Measurements from ENCODE around the gene PRKN.
"Not testable (repeated sequence)": the region's sequence is repeated elsewhere in the genome, so short reads cannot be mapped to it uniquely, and the experiment has no call there.

DNA sequence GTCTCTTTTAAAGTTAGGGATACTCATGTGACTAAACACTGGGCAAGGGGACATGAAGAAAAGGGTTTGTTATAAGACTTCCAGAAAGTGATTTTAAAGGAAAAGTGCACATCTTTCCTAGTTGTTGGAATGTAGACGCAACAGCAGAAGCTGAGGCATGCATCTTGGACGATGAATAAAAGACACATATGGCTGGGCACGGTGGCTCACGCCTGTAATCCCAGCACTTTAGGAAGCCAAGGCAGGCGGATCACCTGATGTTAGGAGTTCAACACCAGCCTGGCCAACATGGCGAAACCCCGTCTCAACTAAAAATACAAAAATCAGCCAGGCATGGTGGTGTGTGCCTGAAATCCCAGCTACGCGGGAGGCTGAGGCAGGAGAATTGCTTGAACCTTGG lies 905.4 kb downstream of the PRKN start:
- not testable (repeated sequence) for TF ChIP-seq ARNTL (CRISPR knock-in tag; IDR thresholded peaks at IDR 0.05; ENCODE audit: borderline replicate concordance, low read depth); RARB (CRISPR knock-in tag; IDR thresholded peaks at IDR 0.05); ZNF8 (CRISPR knock-in tag; IDR thresholded peaks at IDR 0.05); OSR1 (CRISPR knock-in tag; IDR thresholded peaks at IDR 0.05); TCF4 (CRISPR knock-in tag; IDR thresholded peaks at IDR 0.05; ENCODE audit: borderline replicate concordance); PATZ1 (CRISPR knock-in tag; IDR thresholded peaks at IDR 0.05; ENCODE audit: borderline replicate concordance); ZFP3 (CRISPR knock-in tag; IDR thresholded peaks at IDR 0.05); ZFP30 (CRISPR knock-in tag; IDR thresholded peaks at IDR 0.05); ESRRG (CRISPR knock-in tag; IDR thresholded peaks at IDR 0.05); PPARA (CRISPR knock-in tag; IDR thresholded peaks at IDR 0.05; ENCODE audit: borderline replicate concordance); ZNF70 (CRISPR knock-in tag; IDR thresholded peaks at IDR 0.05)
- TF ChIP-seq, protein P1, sequence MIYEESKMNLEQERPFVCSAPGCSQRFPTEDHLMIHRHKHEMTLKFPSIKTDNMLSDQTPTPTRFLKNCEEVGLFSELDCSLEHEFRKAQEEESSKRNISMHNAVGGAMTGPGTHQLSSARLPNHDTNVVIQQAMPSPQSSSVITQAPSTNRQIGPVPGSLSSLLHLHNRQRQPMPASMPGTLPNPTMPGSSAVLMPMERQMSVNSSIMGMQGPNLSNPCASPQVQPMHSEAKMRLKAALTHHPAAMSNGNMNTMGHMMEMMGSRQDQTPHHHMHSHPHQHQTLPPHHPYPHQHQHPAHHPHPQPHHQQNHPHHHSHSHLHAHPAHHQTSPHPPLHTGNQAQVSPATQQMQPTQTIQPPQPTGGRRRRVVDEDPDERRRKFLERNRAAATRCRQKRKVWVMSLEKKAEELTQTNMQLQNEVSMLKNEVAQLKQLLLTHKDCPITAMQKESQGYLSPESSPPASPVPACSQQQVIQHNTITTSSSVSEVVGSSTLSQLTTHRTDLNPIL (CRISPR knock-in tag; IDR thresholded peaks at IDR 0.05; ENCODE audit: low read depth), result not testable (repeated sequence)
- TF ChIP-seq, protein P2, sequence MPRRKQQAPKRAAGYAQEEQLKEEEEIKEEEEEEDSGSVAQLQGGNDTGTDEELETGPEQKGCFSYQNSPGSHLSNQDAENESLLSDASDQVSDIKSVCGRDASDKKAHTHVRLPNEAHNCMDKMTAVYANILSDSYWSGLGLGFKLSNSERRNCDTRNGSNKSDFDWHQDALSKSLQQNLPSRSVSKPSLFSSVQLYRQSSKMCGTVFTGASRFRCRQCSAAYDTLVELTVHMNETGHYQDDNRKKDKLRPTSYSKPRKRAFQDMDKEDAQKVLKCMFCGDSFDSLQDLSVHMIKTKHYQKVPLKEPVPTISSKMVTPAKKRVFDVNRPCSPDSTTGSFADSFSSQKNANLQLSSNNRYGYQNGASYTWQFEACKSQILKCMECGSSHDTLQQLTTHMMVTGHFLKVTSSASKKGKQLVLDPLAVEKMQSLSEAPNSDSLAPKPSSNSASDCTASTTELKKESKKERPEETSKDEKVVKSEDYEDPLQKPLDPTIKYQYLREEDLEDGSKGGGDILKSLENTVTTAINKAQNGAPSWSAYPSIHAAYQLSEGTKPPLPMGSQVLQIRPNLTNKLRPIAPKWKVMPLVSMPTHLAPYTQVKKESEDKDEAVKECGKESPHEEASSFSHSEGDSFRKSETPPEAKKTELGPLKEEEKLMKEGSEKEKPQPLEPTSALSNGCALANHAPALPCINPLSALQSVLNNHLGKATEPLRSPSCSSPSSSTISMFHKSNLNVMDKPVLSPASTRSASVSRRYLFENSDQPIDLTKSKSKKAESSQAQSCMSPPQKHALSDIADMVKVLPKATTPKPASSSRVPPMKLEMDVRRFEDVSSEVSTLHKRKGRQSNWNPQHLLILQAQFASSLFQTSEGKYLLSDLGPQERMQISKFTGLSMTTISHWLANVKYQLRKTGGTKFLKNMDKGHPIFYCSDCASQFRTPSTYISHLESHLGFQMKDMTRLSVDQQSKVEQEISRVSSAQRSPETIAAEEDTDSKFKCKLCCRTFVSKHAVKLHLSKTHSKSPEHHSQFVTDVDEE (CRISPR knock-in tag; IDR thresholded peaks at IDR 0.05), result not testable (repeated sequence)

Measured in SK-N-SH treated with all-trans-retinoic acid at 6 μM for 48 hours (cell line).